GM23248 (cell line): Measurements from ENCODE around the gene NID2. TPM values are rescaled to one million over a fixed set of nuclear protein-coding genes. Genes with fewer than 3 reads are reported as not detected.

Experiments used
- DNase-seq: peaks from one replicate; pipeline ENCODE4 v3.0.0-alpha.2; 2015
- H2AFZ ChIP-seq: fragments of 200-600 bp; sonication (generic); 2 replicates; pipeline ENCODE4 v1.6.1; 2016; ENCODE audit warnings: antibody characterized with exemption
- H3F3A ChIP-seq: fragments of 200-600 bp; sonication (generic); 2 replicates; pipeline ENCODE4 v1.6.1; 2016; ENCODE audit warnings: mild to moderate bottlenecking, antibody characterized with exemption, mixed run types; ENCODE audit not compliant: insufficient read depth
- H3K27ac ChIP-seq: fragments of 200-600 bp; sonication (generic); 2 replicates; pipeline ENCODE4 v1.5.1; 2016; ENCODE audit warnings: mild to moderate bottlenecking
- H3K27me3 ChIP-seq: fragments of 200-600 bp; sonication (generic); replicated peaks from 2 replicates; pipeline ENCODE4 v1.6.1; 2016; ENCODE audit warnings: mild to moderate bottlenecking; ENCODE audit not compliant: insufficient read depth
- H3K36me3 ChIP-seq: fragments of 200-600 bp; sonication (generic); 2 replicates; pipeline ENCODE4 v1.6.1; 2016; ENCODE audit warnings: low read depth, mild to moderate bottlenecking
- H3K4me1 ChIP-seq: fragments of 200-600 bp; sonication (generic); 2 replicates; pipeline ENCODE4 v1.6.1; 2016; ENCODE audit warnings: mild to moderate bottlenecking; ENCODE audit not compliant: insufficient read depth
- H3K4me2 ChIP-seq: fragments of 200-600 bp; sonication (generic); one replicate; pipeline ENCODE4 v1.6.1; 2016; ENCODE audit warnings: mild to moderate bottlenecking; ENCODE audit not compliant: unreplicated experiment
- H3K4me3 ChIP-seq: fragments of 200-600 bp; sonication (generic); 2 replicates; pipeline ENCODE4 v1.5.1; 2016; ENCODE audit warnings: mild to moderate bottlenecking
- H3K79me2 ChIP-seq: fragments of 200-600 bp; sonication (generic); 2 replicates; pipeline ENCODE4 v1.6.1; 2016; ENCODE audit warnings: mild to moderate bottlenecking; ENCODE audit not compliant: insufficient read depth
- H3K9ac ChIP-seq: fragments of 200-600 bp; sonication (generic); 2 replicates; pipeline ENCODE4 v1.6.1; 2016; ENCODE audit warnings: mild to moderate bottlenecking
- H3K9me2 ChIP-seq: fragments of 200-600 bp; sonication (generic); 2 replicates; pipeline ENCODE4 v1.6.1; 2016; ENCODE audit warnings: mixed run types, mild to moderate bottlenecking, moderate library complexity; ENCODE audit not compliant: insufficient read depth
- H3K9me3 ChIP-seq: fragments of 200-600 bp; sonication (generic); one replicate; pipeline ENCODE4 v1.6.1; 2017; ENCODE audit warnings: low read depth
- H4K20me1 ChIP-seq: fragments of 200-600 bp; sonication (generic); 2 replicates; pipeline ENCODE4 v1.6.0; 2016; ENCODE audit not compliant: insufficient read depth
- EZH2 ChIP-seq: fragments of 200-600 bp; sonication (generic); IDR thresholded peaks from 2 replicates; pipeline ENCODE4 v1.6.1; 2018; ENCODE audit warnings: antibody characterized with exemption, mild to moderate bottlenecking; ENCODE audit not compliant: insufficient read depth, poor library complexity, severe bottlenecking
- EZH2phosphoT487 ChIP-seq: fragments of 200-600 bp; sonication (generic); IDR thresholded peaks from 2 replicates; pipeline ENCODE4 v1.6.1; 2018; ENCODE audit warnings: antibody characterized with exemption, moderate library complexity, mild to moderate bottlenecking, low read depth; ENCODE audit not compliant: insufficient read depth
- WGBS, 2 experiments: methylation state at CpG; one replicate each; pipeline ENCODE4 v1.1.6; 2015 to 2017; ENCODE audit warnings: low lambda C conversion rate in 2 of 2, low coverage in 1 of 2; ENCODE audit errors: missing lambda C conversion rate in 2 of 2; 5-methylcytosine and 5-hydroxymethylcytosine counted together
- in situ Hi-C: fragments of 300-500 bp; cut with MboI; formaldehyde crosslinking; loops from 2 replicates; pipeline ENCODE4 v1.15.0; 2020
- polyA plus RNA-seq: library from polyadenylated mRNA; unstranded; fragments of >200 nt; fragmentation: Nextera tagmentation; extraction: Ambion mirVana; gene quantifications from 2 replicates; pipeline ENCODE4 v1.2.1, GENCODE V29; 2016
- total RNA-seq: library from RNA; depleted of rRNA; stranded (reverse); fragments of >200 nt; shearing (Covaris generic); gene quantifications from 2 replicates; pipeline ENCODE4 v1.2.3, GENCODE V29; 2014

The NID2 gene
- total and polyA plus RNA-seq, 2 experiments from 2014 or later, result 39.8 to 59.8 TPM

GRCh38 chr14:51977075-51977474 is 91.8 kb downstream of the NID2 start:
- in situ Hi-C loops, result loop anchor here (10.0 kb wide), 2 partner anchors 192 to 712 kb away; no protein-coding TSS in a partner anchor

GRCh38 chr14:51972566-51972965 is 96.3 kb downstream of the NID2 start:
- no peaks in the 10 kb centered on the region for H3K79me2 ChIP-seq
- no peaks in the 10 kb centered on the region for H3K9me3 ChIP-seq

More at GRCh38 chr14:51977075-51977474, 91.8 kb downstream of the NID2 start:
- no peak overlapping the region for H3K27ac ChIP-seq
- H3K27me3 ChIP-seq, result no peaks in the 10 kb centered on the region
- no peak overlapping the region for H3K4me3 ChIP-seq
- no peaks in the 10 kb centered on the region for H3K79me2 ChIP-seq
- H3K4me1 ChIP-seq, result no peaks in the 10 kb centered on the region
- no peak for DNase-seq
- H2AFZ ChIP-seq, result no peak overlapping the region
- H3K9me2 ChIP-seq, result no peaks in the 10 kb centered on the region
- H3K36me3 ChIP-seq, result no peaks in the 10 kb centered on the region
- no peak overlapping the region for H3K9ac ChIP-seq
- H3K4me2 ChIP-seq, result no peak overlapping the region
- no peaks in the 10 kb centered on the region for H4K20me1 ChIP-seq
- no peaks in the 10 kb centered on the region for H3K9me3 ChIP-seq
- 96% methylated on average over 5 of the region's 5 CpGs for WGBS, 2 experiments
- TF ChIP-seq EZH2 (no peak), EZH2phosphoT487 (no peak)
- H3F3A ChIP-seq, result peaks cover 7% of the 10 kb centered on the region; the same call in 1 of the 2 replicates

GRCh38 chr14:51969852-51970540 is 98.9 kb downstream of the NID2 start:
- Histone ChIP-seq H3K4me3 (no peak overlapping the region), H2AFZ (no peak overlapping the region), H3K27ac (no peak overlapping the region), H4K20me1 (no peaks in the 10 kb centered on the region), H3K27me3 (no peaks in the 10 kb centered on the region), H3F3A (no peaks in the 10 kb centered on the region), H3K9me3 (no peaks in the 10 kb centered on the region), H3K4me1 (0 out of 2 replicates have a peak, but pooled peaks cover 7% of the 10 kb centered on the region), H3K4me2 (no peak overlapping the region), H3K9me2 (no peaks in the 10 kb centered on the region), H3K79me2 (no peaks in the 10 kb centered on the region), H3K36me3 (no peaks in the 10 kb centered on the region), H3K9ac (no peak overlapping the region)
- in situ Hi-C loops, result loop anchor here (10.0 kb wide), 2 partner anchors 185 to 705 kb away; no protein-coding TSS in a partner anchor
- TF ChIP-seq EZH2, result no peak
- no peak for TF ChIP-seq EZH2phosphoT487
- WGBS, 2 experiments, result 55 to 58% methylated on average over 6 of the region's 6 CpGs
- no peak for DNase-seq

More at GRCh38 chr14:51972566-51972965, 96.3 kb downstream of the NID2 start:
- no peaks in the 10 kb centered on the region for H3K27me3 ChIP-seq
- no peak overlapping the region for H3K27ac ChIP-seq
- WGBS, 2 experiments, result 88 to 91% methylated on average over 7 of the region's 7 CpGs
- no peak overlapping the region for H3K9ac ChIP-seq
- TF ChIP-seq EZH2, result no peak
- TF ChIP-seq EZH2phosphoT487, result no peak
- no peaks in the 10 kb centered on the region for H3K36me3 ChIP-seq
- H2AFZ ChIP-seq, result no peak overlapping the region
- H3K4me2 ChIP-seq, result no peak overlapping the region
- no peaks in the 10 kb centered on the region for H3K9me2 ChIP-seq
- no peak overlapping the region for H3K4me3 ChIP-seq
- 0 out of 2 replicates have a peak, but pooled peaks cover under 1% of the 10 kb centered on the region for H3K4me1 ChIP-seq
- no peaks in the 10 kb centered on the region for H4K20me1 ChIP-seq
- DNase-seq, result no peak
- no peaks in the 10 kb centered on the region for H3F3A ChIP-seq
- in situ Hi-C loops, result loop anchor here (10.0 kb wide), 2 partner anchors 188 to 708 kb away; no protein-coding TSS in a partner anchor

GRCh38 chr14:51967521-51967920 is 101.3 kb downstream of the NID2 start:
- H3K79me2 ChIP-seq, result no peaks in the 10 kb centered on the region
- no peak overlapping the region for H3K27ac ChIP-seq
- 61 to 66% methylated on average over 2 of the region's 2 CpGs for WGBS, 2 experiments
- no peaks in the 10 kb centered on the region for H3K36me3 ChIP-seq
- TF ChIP-seq EZH2phosphoT487 (no peak), EZH2 (no peak)
- peak; percentile 43 for DNase-seq
- no peak overlapping the region for H3K4me2 ChIP-seq
- in situ Hi-C loops, result no loop called here
- no peaks in the 10 kb centered on the region for H3K27me3 ChIP-seq
- H3F3A ChIP-seq, result peaks cover 8% of the 10 kb centered on the region; the same call in 1 of the 2 replicates
- H3K9ac ChIP-seq, result no peak overlapping the region
- H4K20me1 ChIP-seq, result no peaks in the 10 kb centered on the region
- H3K4me3 ChIP-seq, result no peak overlapping the region
- no peaks in the 10 kb centered on the region for H3K9me3 ChIP-seq
- H3K9me2 ChIP-seq, result no peaks in the 10 kb centered on the region
- H2AFZ ChIP-seq, result no peak overlapping the region
- H3K4me1 ChIP-seq, result peaks cover 17% of the 10 kb centered on the region
